Activated CD4-positive, alpha-beta T cell treated with anti-CD3 and anti-CD28 coated beads, Interleukin-2, amount 50 U/mL, for 1 hour (primary cell): Measurements from ENCODE around the gene TMPRSS6.

Experiments
- DNase-seq: peaks from one replicate; pipeline ENCODE4 v3.0.0-alpha.2; 2020

The TMPRSS6 gene

GRCh38 chr22:37112084-37112728 is 2.7 kb upstream of the TMPRSS6 start:
- DNase-seq, result no peak

GRCh38 chr22:37111156-37111717 is 1.7 kb upstream of the TMPRSS6 start:
- DNase-seq, result no peak

GRCh38 chr22:37107816-37108621 is 1.5 kb downstream of the TMPRSS6 start:
- DNase-seq, result no peak

- DNase-seq, result no peak
Measured at GRCh38 chr22:37105990-37106389, 3.5 kb downstream of the TMPRSS6 start.

- DNase-seq, result no peak
Measured at GRCh38 chr22:37105154-37105553, 4.4 kb downstream of the TMPRSS6 start.

- DNase-seq, result no peak
Measured at GRCh38 chr22:37103656-37104452, 5.7 kb downstream of the TMPRSS6 start.

- no peak for DNase-seq
Measured at GRCh38 chr22:37103151-37103550, 6.4 kb downstream of the TMPRSS6 start.

- no peak for DNase-seq
Measured at GRCh38 chr22:37101311-37102066, 8.0 kb downstream of the TMPRSS6 start.

GRCh38 chr22:37100589-37101127 is 8.9 kb downstream of the TMPRSS6 start:
- DNase-seq, result no peak

GRCh38 chr22:37098976-37099591 is 10.4 kb downstream of the TMPRSS6 start:
- DNase-seq, result no peak

GRCh38 chr22:37097346-37097745 is 12.2 kb downstream of the TMPRSS6 start:
- DNase-seq, result no peak

GRCh38 chr22:37095113-37095512 is 14.4 kb downstream of the TMPRSS6 start:
- no peak for DNase-seq

- DNase-seq, result no peak
Measured at GRCh38 chr22:37094239-37094638, 15.3 kb downstream of the TMPRSS6 start.

- DNase-seq, result no peak
Measured at GRCh38 chr22:37092997-37093396, 16.5 kb downstream of the TMPRSS6 start.

- no peak for DNase-seq
Measured at GRCh38 chr22:37091994-37092393, 17.5 kb downstream of the TMPRSS6 start.

GRCh38 chr22:37090920-37091695 is 18.4 kb downstream of the TMPRSS6 start:
- no peak for DNase-seq

- no peak for DNase-seq
Measured at GRCh38 chr22:37089434-37089833, 20.1 kb downstream of the TMPRSS6 start.

- DNase-seq, result no peak
Measured at GRCh38 chr22:37088750-37089408, 20.6 kb downstream of the TMPRSS6 start.

- no peak for DNase-seq
Measured at GRCh38 chr22:37088108-37088605, 21.4 kb downstream of the TMPRSS6 start.

GRCh38 chr22:37086184-37086583 is 23.3 kb downstream of the TMPRSS6 start:
- DNase-seq, result no peak
